ENCODE data around the gene RAB25. TPM values are rescaled to one million over a fixed set of nuclear protein-coding genes. Genes with fewer than 3 reads are reported as not detected.

Gene RAB25
- total RNA-seq, 1 donor from 2014 or later: not detected

DNA sequence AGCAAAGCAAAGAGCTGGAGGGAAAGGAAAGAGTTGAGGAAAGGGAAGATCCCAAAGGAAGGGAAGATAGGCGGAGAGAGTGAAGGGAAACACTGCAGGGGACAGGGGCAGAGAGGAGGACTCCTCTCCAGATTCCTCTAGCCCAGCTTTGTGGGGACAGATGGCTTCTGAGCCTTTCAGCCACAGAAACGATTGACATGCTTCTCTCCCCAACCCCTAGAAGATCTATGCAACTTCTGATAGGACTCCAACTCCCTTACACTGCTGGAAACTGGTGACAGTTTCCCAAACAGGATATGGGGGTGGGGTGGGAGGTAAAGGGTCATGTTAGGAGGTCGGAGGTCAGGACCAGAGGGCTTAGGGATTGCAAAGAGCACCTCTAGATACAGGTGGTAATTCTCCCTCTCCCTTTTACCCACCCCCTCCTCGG, 14.8 kb downstream of the RAB25 start:
- Mint-ChIP-seq H3K27ac (ENCODE audit: unreplicated experiment) (no peak overlapping the region), H3K36me3 (ENCODE audit: low read depth) (peaks cover 6% of the 10 kb centered on the region), H3K4me3 (ENCODE audit: unreplicated experiment) (no peak overlapping the region), H3K9me3 (ENCODE audit: low read depth) (no peaks in the 10 kb centered on the region), H3K4me1 (ENCODE audit: low read depth) (peaks cover 51% of the 10 kb centered on the region), H3K27me3 (ENCODE audit: low read depth) (no peaks in the 10 kb centered on the region)
- TF ChIP-seq, protein P1, sequence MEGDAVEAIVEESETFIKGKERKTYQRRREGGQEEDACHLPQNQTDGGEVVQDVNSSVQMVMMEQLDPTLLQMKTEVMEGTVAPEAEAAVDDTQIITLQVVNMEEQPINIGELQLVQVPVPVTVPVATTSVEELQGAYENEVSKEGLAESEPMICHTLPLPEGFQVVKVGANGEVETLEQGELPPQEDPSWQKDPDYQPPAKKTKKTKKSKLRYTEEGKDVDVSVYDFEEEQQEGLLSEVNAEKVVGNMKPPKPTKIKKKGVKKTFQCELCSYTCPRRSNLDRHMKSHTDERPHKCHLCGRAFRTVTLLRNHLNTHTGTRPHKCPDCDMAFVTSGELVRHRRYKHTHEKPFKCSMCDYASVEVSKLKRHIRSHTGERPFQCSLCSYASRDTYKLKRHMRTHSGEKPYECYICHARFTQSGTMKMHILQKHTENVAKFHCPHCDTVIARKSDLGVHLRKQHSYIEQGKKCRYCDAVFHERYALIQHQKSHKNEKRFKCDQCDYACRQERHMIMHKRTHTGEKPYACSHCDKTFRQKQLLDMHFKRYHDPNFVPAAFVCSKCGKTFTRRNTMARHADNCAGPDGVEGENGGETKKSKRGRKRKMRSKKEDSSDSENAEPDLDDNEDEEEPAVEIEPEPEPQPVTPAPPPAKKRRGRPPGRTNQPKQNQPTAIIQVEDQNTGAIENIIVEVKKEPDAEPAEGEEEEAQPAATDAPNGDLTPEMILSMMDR (IDR thresholded peaks at IDR 0.05): no peak
- no peak for DNase-seq (ENCODE audit: low spot score)

DNA sequence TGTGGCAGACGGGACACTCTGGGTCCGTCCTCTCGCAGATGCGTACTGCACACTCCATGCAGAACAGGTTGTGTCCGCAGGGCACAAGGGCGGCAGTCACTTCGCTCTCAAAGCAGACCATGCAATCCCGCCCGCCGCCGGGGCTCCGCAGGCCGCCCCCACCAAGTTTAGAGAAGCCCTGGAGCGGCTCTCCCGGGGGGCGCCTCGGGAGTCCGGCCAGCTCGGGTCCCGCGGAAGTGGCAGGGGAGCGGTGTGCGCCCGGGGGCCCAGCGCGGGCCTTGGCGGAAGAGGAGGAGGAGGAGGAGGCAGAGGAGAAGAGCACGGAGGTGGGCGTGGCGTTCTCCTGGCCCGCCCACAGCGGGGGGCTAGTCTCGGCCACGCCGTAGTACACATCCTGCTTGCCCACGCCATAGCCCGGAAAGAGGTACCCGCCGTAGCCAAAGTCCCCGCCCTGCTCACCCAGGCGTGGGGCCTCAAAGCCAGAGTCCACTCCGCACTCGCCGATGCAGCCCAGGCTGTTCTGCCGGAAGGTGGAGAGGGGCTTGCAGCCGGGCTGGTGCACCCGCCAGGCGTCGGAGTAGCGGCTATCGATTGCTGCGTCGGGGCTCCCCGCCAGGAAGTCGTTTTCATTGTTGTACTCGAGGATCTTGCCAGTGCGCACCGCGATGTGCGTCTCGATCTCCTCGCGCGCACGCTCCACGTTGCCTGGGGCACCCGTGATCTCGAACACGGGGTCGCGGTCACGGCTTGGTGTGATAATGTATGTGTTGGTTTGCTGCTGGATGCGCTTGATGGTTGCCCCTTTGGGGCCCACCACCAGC, 15.9 kb downstream of the RAB25 start:
- Mint-ChIP-seq H3K9me3 (ENCODE audit: low read depth) (no peaks in the 10 kb centered on the region), H3K4me1 (ENCODE audit: low read depth) (peaks cover 56% of the 10 kb centered on the region), H3K4me3 (ENCODE audit: unreplicated experiment) (peak overlapping the region; percentile 9), H3K27me3 (ENCODE audit: low read depth) (no peaks in the 10 kb centered on the region), H3K27ac (ENCODE audit: unreplicated experiment) (no peak overlapping the region), H3K36me3 (ENCODE audit: low read depth) (peaks cover 6% of the 10 kb centered on the region)
- TF ChIP-seq, protein P1 (IDR thresholded peaks at IDR 0.05): no peak
- DNase-seq (ENCODE audit: low spot score): no peak

DNA sequence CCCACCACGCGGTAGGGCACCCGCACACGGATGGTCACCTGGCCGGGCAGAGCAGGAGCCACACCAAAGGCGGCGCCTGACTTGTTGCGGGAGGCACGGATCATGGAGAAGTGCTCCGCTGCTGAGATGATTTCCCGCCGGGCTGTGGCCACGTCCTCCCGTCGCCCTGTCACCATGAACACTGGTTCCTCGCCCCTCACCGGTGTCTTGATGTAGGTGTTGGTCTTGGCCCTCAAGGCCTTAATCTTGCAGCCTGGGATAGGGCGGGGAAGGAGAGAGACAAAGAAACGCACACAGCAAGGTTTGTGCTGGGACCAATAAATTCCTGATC, 16.4 kb downstream of the RAB25 start:
- peaks cover 6% of the 10 kb centered on the region for H3K36me3 Mint-ChIP-seq (ENCODE audit: low read depth)
- no peak overlapping the region for H3K27ac Mint-ChIP-seq (ENCODE audit: unreplicated experiment)
- H3K4me1 Mint-ChIP-seq (ENCODE audit: low read depth): peaks cover 56% of the 10 kb centered on the region

DNA sequence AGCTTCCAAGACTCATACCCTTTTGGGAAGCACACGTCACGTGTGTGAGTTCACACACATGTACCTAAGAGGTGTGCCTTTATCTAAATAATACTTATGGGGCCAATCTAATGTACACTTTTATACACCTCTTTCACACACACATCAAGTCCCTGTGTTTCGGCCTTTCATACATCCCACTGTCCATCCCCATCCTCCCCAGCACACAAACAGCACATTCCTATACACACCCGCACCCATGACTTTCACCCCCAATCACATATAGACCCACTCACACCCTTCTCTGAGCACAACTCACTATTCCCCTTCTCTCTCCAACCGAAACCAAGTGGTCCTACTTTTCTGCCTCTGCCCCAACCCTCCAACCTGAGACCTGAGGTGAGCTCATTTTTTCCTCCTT, 17.8 kb downstream of the RAB25 start:
- DNase-seq (ENCODE audit: low spot score): no peak
- Mint-ChIP-seq H3K9me3 (ENCODE audit: low read depth) (no peaks in the 10 kb centered on the region), H3K27me3 (ENCODE audit: low read depth) (no peaks in the 10 kb centered on the region), H3K4me1 (ENCODE audit: low read depth) (peaks cover 64% of the 10 kb centered on the region), H3K36me3 (ENCODE audit: low read depth) (peaks cover 6% of the 10 kb centered on the region), H3K4me3 (ENCODE audit: unreplicated experiment) (peak overlapping the region; percentile 19), H3K27ac (ENCODE audit: unreplicated experiment) (peak overlapping the region; percentile 69)
- TF ChIP-seq, protein P1 (IDR thresholded peaks at IDR 0.05): no peak

More for the DNA sequence above, 16.4 kb downstream of the RAB25 start:
- DNase-seq (ENCODE audit: low spot score): no peak
- no peaks in the 10 kb centered on the region for H3K27me3 Mint-ChIP-seq (ENCODE audit: low read depth)
- peak overlapping the region; percentile 9 for H3K4me3 Mint-ChIP-seq (ENCODE audit: unreplicated experiment)
- H3K9me3 Mint-ChIP-seq (ENCODE audit: low read depth): no peaks in the 10 kb centered on the region
- TF ChIP-seq, protein P1 (IDR thresholded peaks at IDR 0.05): no peak

DNA sequence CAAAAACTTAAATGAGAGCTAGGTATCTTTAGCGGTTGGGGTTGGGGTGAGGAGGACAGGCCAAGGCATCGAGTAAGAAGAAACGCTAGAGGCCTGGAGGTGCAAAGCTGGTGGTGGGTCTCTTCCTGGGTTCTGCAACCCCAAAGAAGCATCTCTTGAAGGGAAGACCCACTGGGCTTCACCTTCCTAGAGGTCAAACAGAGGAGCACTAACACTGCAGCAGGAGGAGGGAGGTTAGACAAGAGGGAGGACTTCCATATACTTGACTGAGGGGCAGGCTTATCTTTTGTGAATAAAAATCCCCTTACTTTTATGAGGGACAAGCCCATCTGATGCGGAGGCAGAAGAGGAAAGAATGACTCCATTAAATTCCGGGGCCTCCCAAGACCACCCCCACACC, 18.8 kb downstream of the RAB25 start:
- Mint-ChIP-seq H3K27ac (ENCODE audit: unreplicated experiment) (no peak overlapping the region), H3K4me3 (ENCODE audit: unreplicated experiment) (peak overlapping the region; percentile 90), H3K9me3 (ENCODE audit: low read depth) (no peaks in the 10 kb centered on the region), H3K4me1 (ENCODE audit: low read depth) (peaks cover 73% of the 10 kb centered on the region), H3K27me3 (ENCODE audit: low read depth) (no peaks in the 10 kb centered on the region), H3K36me3 (ENCODE audit: low read depth) (peaks cover 4% of the 10 kb centered on the region)
- TF ChIP-seq, protein P1 (IDR thresholded peaks at IDR 0.05): no peak
- DNase-seq (ENCODE audit: low spot score): no peak
